Breast epithelium (tissue), 4 donors: ENCODE measurements around the gene ADD3. TPM values are rescaled to one million over a fixed set of nuclear protein-coding genes. Genes with fewer than 3 reads are reported as not detected.

Source experiments
- DNase-seq, 2 donors: peaks; one replicate each; pipeline ENCODE4 v3.0.0-alpha.2; 2019; ENCODE audit warnings: low spot score in 2 of 2
- H3K27ac ChIP-seq, 2 donors: fragments of 200-600 bp; sonication (generic) in 1 of 2; one replicate each; pipeline ENCODE4 v1.5.1; 2016 to 2019; ENCODE audit warnings: mild to moderate bottlenecking in 1 of 2
- H3K27me3 ChIP-seq, 2 donors: fragments of 200-600 bp; sonication (generic) in 1 of 2; one replicate each; pipeline versions ENCODE4 v1.5.1 to v1.6.0; 2017 to 2019; ENCODE audit warnings: control low read depth in 1 of 2, mild to moderate bottlenecking in 1 of 2
- H3K36me3 ChIP-seq: fragments of 200-600 bp; one replicate; pipeline ENCODE4 v1.5.1; 2019
- H3K4me1 ChIP-seq, 2 donors: fragments of 200-600 bp; sonication (generic); one replicate each; pipeline ENCODE4 v1.5.1; 2016 to 2019; ENCODE audit warnings: control low read depth in 1 of 2
- H3K4me3 ChIP-seq, 3 donors: fragments of 200-600 bp; sonication (generic); 1 replicate in 2 of 3; 2 replicates in 1 of 3; pipeline ENCODE4 v1.5.1; 2016 to 2019; ENCODE audit warnings: mild to moderate bottlenecking in 3 of 3, moderate library complexity in 2 of 3
- H3K9me3 ChIP-seq, 2 donors: fragments of 200-600 bp; sonication (generic) in 1 of 2; one replicate each; pipeline ENCODE4 v1.5.1; 2016 to 2019; ENCODE audit warnings: control low read depth in 1 of 2
- POLR2A ChIP-seq: fragments of 450-650 bp; IDR thresholded peaks from one replicate; pipeline ENCODE4 v1.6.1; 2016; ENCODE audit warnings: antibody characterized with exemption, mild to moderate bottlenecking, moderate library complexity
- POLR2AphosphoS5 ChIP-seq, 3 donors: sonication (generic); formaldehyde crosslinking; IDR thresholded peaks; one replicate each; pipeline ENCODE4 v1.6.1; 2017; ENCODE audit warnings: antibody characterized with exemption in 3 of 3
- intact Hi-C: fragments of 100-400 bp; cut with DNase I; formaldehyde crosslinking; loops from one replicate; pipeline ENCODE4 v1.15.1; 2023; ENCODE audit warnings: low total_unique reads
- total RNA-seq, 3 donors: library from RNA; depleted of rRNA; stranded (reverse); fragments of >200 nt; gene quantifications; one replicate each; pipeline ENCODE4 v1.1.0, GENCODE V29; 2016
- TF ChIP-seq, protein P1 (sequence below), 3 donors: fragments of 450-650 bp; IDR thresholded peaks; one replicate each; pipeline ENCODE4 v1.5.1; 2016 to 2017; ENCODE audit warnings: antibody characterized with exemption in 3 of 3, mild to moderate bottlenecking in 3 of 3, moderate library complexity in 3 of 3

ADD3 gene
- total RNA-seq, 3 donors from 2014 or later: 208 to 458 (median 347) TPM

- Histone ChIP-seq H3K9me3 (no peaks in the 10 kb centered on the region), H3K27ac (peak overlapping the region; percentile 33 to 57), H3K4me3 (peak overlapping the region; percentile 85 to 99 (median 97)), H3K27me3 (no peaks in the 10 kb centered on the region), H3K4me1 (peaks cover 0 to 25% of the 10 kb centered on the region in 2 donors), H3K36me3 (no peaks in the 10 kb centered on the region)
- DNase-seq: no peak
- TF ChIP-seq, protein P1, sequence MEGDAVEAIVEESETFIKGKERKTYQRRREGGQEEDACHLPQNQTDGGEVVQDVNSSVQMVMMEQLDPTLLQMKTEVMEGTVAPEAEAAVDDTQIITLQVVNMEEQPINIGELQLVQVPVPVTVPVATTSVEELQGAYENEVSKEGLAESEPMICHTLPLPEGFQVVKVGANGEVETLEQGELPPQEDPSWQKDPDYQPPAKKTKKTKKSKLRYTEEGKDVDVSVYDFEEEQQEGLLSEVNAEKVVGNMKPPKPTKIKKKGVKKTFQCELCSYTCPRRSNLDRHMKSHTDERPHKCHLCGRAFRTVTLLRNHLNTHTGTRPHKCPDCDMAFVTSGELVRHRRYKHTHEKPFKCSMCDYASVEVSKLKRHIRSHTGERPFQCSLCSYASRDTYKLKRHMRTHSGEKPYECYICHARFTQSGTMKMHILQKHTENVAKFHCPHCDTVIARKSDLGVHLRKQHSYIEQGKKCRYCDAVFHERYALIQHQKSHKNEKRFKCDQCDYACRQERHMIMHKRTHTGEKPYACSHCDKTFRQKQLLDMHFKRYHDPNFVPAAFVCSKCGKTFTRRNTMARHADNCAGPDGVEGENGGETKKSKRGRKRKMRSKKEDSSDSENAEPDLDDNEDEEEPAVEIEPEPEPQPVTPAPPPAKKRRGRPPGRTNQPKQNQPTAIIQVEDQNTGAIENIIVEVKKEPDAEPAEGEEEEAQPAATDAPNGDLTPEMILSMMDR (IDR thresholded peaks at IDR 0.05): no peak
- intact Hi-C loops: no loop called here
Measured at GRCh38 chr10:110010486-110011378, 2.9 kb downstream of the ADD3 start.

DNA sequence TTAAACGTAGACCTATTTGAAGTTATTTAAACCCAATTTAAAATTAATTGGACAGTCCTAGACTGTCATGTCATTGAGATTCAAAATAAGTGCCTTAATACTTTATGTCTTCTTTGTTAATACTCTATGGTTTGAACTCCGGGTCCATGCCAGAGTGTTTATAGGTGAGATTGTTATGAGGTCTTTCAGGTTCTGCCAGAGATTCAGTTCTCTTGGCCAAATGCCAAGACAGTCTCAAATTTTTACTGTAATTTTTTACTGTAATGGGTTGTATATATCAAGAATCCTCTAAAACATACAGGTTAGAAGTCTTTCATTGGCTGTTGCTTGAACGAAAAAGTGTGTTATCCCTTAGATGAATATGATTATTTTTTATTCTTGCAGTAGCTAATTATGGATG lies 3.9 kb downstream of the ADD3 start:
- intact Hi-C loops: no loop called here
- Histone ChIP-seq H3K27ac (peak overlapping the region in 1 of 2 donors; percentile 23), H3K36me3 (no peaks in the 10 kb centered on the region), H3K4me1 (peaks cover 5 to 28% of the 10 kb centered on the region in 2 donors), H3K4me3 (peak overlapping the region in 1 of 3 donors; percentile 20), H3K9me3 (no peaks in the 10 kb centered on the region), H3K27me3 (no peaks in the 10 kb centered on the region)
- no peak for DNase-seq
- no peak for TF ChIP-seq POLR2A
- no peak for TF ChIP-seq POLR2AphosphoS5 (IDR thresholded peaks at IDR 0.05)
- TF ChIP-seq, protein P1 (IDR thresholded peaks at IDR 0.05): no peak

- H3K27ac ChIP-seq: peak overlapping the region; percentile 27 to 46
- H3K27me3 ChIP-seq: no peaks in the 10 kb centered on the region
- TF ChIP-seq, protein P1 (IDR thresholded peaks at IDR 0.05): no peak
- no peak for TF ChIP-seq POLR2A
- no peak for TF ChIP-seq POLR2AphosphoS5 (IDR thresholded peaks at IDR 0.05)
- H3K9me3 ChIP-seq: no peaks in the 10 kb centered on the region
- H3K4me1 ChIP-seq: peaks cover 5 to 28% of the 10 kb centered on the region in 2 donors
- no peak for DNase-seq
- no peaks in the 10 kb centered on the region for H3K36me3 ChIP-seq
- intact Hi-C loops: no loop called here
- H3K4me3 ChIP-seq: peak overlapping the region in 1 of 3 donors; percentile 13
Measured at GRCh38 chr10:110013630-110014293, 6.0 kb downstream of the ADD3 start.

- Histone ChIP-seq H3K27me3 (no peaks in the 10 kb centered on the region), H3K36me3 (no peaks in the 10 kb centered on the region), H3K27ac (peak overlapping the region; percentile 10), H3K4me3 (no peak overlapping the region), H3K9me3 (no peaks in the 10 kb centered on the region), H3K4me1 (peaks cover 5 to 8% of the 10 kb centered on the region in 2 donors)
- TF ChIP-seq POLR2AphosphoS5 (IDR thresholded peaks at IDR 0.05) (no peak), POLR2A (no peak)
- TF ChIP-seq, protein P1 (IDR thresholded peaks at IDR 0.05): peak in 1 of 3 donors; percentile 34
- intact Hi-C loops: no loop called here
- no peak for DNase-seq
Measured at GRCh38 chr10:110016039-110016438, 8.3 kb downstream of the ADD3 start.

DNA sequence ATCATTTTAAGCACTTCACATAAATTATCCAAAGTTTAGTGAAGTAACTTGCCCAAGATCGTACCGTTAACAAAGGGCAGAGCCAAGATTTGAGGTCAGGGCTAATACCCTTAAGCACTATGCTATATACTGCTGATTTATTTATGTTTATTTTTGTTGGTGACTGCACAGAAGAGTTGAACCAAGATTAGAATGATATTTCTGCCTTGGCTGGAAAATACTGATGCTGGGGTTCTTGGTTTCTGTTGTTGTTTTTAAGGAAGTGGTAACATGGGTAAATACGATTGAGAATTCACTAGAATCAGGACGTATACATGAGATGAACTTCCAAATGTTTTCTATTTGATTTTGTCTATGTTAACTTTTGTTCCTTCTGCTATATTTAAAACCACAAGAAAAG lies 9.3 kb downstream of the ADD3 start:
- peak overlapping the region; percentile 10 to 52 for H3K27ac ChIP-seq
- no peak overlapping the region for H3K4me3 ChIP-seq
- H3K36me3 ChIP-seq: no peaks in the 10 kb centered on the region
- no peaks in the 10 kb centered on the region for H3K27me3 ChIP-seq
- peaks cover 5 to 6% of the 10 kb centered on the region in 2 donors for H3K4me1 ChIP-seq
- H3K9me3 ChIP-seq: no peaks in the 10 kb centered on the region
- DNase-seq: no peak
- intact Hi-C loops: no loop called here
- TF ChIP-seq POLR2AphosphoS5 (IDR thresholded peaks at IDR 0.05): no peak
- no peak for TF ChIP-seq POLR2A
- TF ChIP-seq, protein P1 (IDR thresholded peaks at IDR 0.05): no peak
